ENCODE data around the gene INSRR.

INSRR gene

DNA sequence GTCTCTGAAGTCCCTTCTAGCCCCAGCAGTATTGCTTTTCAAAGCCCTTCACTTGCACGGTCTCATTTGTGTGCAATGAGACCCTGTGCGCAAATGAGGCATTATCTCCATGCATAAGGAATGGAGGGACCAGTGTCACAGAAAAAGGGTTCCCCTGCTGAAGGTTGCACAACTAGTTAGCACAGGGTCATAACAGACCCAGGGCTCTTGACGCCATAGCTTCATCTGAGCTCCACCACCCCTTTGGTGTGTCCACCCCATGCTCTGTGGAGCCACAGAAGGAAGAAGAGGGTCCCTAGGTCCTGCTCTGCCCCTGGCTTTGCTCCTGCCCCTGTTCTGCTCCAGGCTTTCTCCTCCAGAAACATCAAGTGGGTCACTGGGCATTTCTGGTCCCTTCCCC, 54.9 kb downstream of the INSRR start:
- in situ Hi-C loops (cut with HindIII; ENCODE audit: low sequenced_read_pairs): no loop called here
- TF ChIP-seq, protein P1, sequence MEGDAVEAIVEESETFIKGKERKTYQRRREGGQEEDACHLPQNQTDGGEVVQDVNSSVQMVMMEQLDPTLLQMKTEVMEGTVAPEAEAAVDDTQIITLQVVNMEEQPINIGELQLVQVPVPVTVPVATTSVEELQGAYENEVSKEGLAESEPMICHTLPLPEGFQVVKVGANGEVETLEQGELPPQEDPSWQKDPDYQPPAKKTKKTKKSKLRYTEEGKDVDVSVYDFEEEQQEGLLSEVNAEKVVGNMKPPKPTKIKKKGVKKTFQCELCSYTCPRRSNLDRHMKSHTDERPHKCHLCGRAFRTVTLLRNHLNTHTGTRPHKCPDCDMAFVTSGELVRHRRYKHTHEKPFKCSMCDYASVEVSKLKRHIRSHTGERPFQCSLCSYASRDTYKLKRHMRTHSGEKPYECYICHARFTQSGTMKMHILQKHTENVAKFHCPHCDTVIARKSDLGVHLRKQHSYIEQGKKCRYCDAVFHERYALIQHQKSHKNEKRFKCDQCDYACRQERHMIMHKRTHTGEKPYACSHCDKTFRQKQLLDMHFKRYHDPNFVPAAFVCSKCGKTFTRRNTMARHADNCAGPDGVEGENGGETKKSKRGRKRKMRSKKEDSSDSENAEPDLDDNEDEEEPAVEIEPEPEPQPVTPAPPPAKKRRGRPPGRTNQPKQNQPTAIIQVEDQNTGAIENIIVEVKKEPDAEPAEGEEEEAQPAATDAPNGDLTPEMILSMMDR (IDR thresholded peaks at IDR 0.05; ENCODE audit: low read depth, low read length, missing control alignments): no peak
- no peak overlapping the region for H3K4me3 ChIP-seq (ENCODE audit: low read depth, low read length)
- no peak for DNase-seq (ENCODE audit: low read depth)

- in situ Hi-C loops (cut with HindIII; ENCODE audit: low sequenced_read_pairs): no loop called here
- no peak for DNase-seq (ENCODE audit: low read depth)
- TF ChIP-seq, protein P1 (IDR thresholded peaks at IDR 0.05; ENCODE audit: low read depth, low read length, missing control alignments): no peak
- no peak overlapping the region for H3K4me3 ChIP-seq (ENCODE audit: low read depth, low read length)
Observed at GRCh38 chr1:156803086-156803851, 55.6 kb downstream of the INSRR start.

GRCh38 chr1:156802421-156802935, 56.4 kb downstream of the INSRR start:
- no peak overlapping the region for H3K4me3 ChIP-seq (ENCODE audit: low read depth, low read length)
- TF ChIP-seq, protein P1 (IDR thresholded peaks at IDR 0.05; ENCODE audit: low read depth, low read length, missing control alignments): no peak
- no peak for DNase-seq (ENCODE audit: low read depth)
- in situ Hi-C loops (cut with HindIII; ENCODE audit: low sequenced_read_pairs): no loop called here

DNA sequence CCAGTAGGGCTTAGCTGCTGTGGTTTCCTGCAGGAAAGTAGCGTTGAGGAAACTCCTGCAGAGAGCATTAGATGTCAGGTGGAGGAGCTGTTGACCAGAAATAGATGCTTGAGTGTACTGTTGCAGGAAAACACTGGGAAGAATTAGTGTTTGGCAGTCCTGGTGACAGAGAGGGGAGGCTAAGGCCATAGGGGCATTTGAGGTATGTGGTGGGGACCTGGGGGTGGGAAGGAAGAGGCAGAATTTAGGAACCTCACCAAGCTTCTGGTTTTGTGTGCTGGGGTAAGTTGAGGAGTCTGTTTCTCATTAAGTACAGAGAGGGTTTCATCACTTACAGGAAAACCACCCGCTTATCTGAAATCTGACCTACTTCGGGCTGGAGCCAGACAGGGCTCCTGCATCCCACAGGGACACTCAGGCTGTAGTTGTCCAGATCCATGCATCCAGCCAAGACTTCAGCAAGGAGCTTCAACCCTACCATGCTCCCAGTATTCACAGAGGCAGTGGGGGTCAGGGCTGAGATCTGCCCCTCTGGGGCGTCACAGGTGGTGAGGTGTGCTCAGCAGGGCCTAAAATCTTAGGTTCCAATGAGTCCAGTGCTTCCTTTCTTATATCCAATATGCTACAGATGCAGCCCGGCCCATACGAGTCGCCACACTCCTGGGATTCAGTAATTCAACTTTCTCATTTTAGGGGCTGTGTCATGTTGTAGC, 57.4 kb downstream of the INSRR start:
- in situ Hi-C loops (cut with HindIII; ENCODE audit: low sequenced_read_pairs): no loop called here
- DNase-seq (ENCODE audit: low read depth): peak; percentile 87
- TF ChIP-seq, protein P1 (IDR thresholded peaks at IDR 0.05; ENCODE audit: low read depth, low read length, missing control alignments): peak; percentile 62
- H3K4me3 ChIP-seq (ENCODE audit: low read depth, low read length): no peak overlapping the region

- peak; percentile 33 for DNase-seq (ENCODE audit: low read depth)
- no peak overlapping the region for H3K4me3 ChIP-seq (ENCODE audit: low read depth, low read length)
- in situ Hi-C loops (cut with HindIII; ENCODE audit: low sequenced_read_pairs): no loop called here
- TF ChIP-seq, protein P1 (IDR thresholded peaks at IDR 0.05; ENCODE audit: low read depth, low read length, missing control alignments): peak; percentile 89
Observed at GRCh38 chr1:156797212-156797871, 61.6 kb downstream of the INSRR start.

DNA sequence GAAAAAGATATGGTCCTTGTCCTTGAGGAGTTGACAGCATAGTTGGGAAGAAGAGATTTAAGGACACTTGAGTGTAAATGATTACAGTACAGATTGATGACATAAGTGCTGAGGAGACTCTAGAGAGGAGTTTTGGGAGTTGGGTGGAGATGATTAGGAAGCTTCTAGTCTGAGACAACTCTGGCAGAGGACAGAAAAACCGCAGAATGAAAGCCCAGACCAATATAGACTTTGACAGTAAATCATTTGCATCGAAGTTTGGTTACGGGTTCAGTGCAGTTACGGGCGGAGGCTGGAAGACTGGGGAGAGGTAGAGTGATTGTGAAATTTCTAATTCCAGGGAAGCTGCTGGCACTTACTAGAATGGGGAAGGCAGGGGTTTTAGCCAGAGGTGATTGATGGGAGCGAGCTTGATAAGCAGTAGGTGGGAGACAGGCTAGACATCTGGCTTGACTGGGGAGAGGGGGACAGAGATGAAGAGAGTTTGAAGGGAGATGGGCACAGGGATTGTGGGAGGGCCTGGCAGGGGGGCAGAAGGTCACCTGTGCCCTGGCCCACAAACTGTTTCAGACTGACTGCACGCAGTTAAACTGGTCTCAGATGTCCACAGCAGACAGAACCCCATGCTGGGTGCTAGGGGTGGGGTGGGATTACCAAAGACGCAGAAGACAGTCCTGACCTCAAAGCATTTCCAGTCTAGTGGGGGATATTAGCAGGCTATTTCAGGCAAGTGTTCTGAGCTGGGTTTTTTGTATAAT, 62.4 kb downstream of the INSRR start:
- no peak for DNase-seq (ENCODE audit: low read depth)
- in situ Hi-C loops (cut with HindIII; ENCODE audit: low sequenced_read_pairs): no loop called here
- TF ChIP-seq, protein P1 (IDR thresholded peaks at IDR 0.05; ENCODE audit: low read depth, low read length, missing control alignments): no peak
- no peak overlapping the region for H3K4me3 ChIP-seq (ENCODE audit: low read depth, low read length)
